ENCODE measurements around the gene SMAD9. TPM values are rescaled to one million over a fixed set of nuclear protein-coding genes. Genes with fewer than 3 reads are reported as not detected.

The SMAD9 gene
- polyA plus RNA-seq (ENCODE audit: insufficient read length in 3 of 3) = 10 to 100 TPM; 24.3 to 32.6 (median 29.8) TPM
- long read RNA-seq, donor 1, full-length matches to known transcripts = 1 of 1 reads
- long read RNA-seq, donor 1, partial matches to known transcripts = 0 of 1 reads
- long read RNA-seq, donor 1, other reads (novel, unspliced or antisense) = 0 of 1 reads
- long read RNA-seq, donor 2, full-length matches to known transcripts = 6 of 6 reads
- long read RNA-seq, donor 2, partial matches to known transcripts = 0 of 6 reads
- long read RNA-seq, donor 2, other reads (novel, unspliced or antisense) = 0 of 6 reads
- long read RNA-seq, donor 3, partial matches to known transcripts = 51 of 75 reads
- long read RNA-seq, donor 3, other reads (novel, unspliced or antisense) = 24 of 75 reads
- long read RNA-seq, donor 4, full-length matches to known transcripts = 1 of 1 reads
- long read RNA-seq, donor 4, partial matches to known transcripts = 0 of 1 reads
- long read RNA-seq, donor 4, other reads (novel, unspliced or antisense) = 0 of 1 reads
- long read RNA-seq, donor 5, full-length matches to known transcripts = 1 of 1 reads
- long read RNA-seq, donor 5, partial matches to known transcripts = 0 of 1 reads
- long read RNA-seq, donor 5, other reads (novel, unspliced or antisense) = 0 of 1 reads
- long read RNA-seq, donor 6, full-length matches to known transcripts = 1 of 133 reads
- long read RNA-seq, donor 6, partial matches to known transcripts = 113 of 133 reads
- long read RNA-seq, donor 6, other reads (novel, unspliced or antisense) = 19 of 133 reads
- long read RNA-seq, donor 7, full-length matches to known transcripts = 3 of 8 reads
- long read RNA-seq, donor 7, partial matches to known transcripts = 5 of 8 reads
- long read RNA-seq, donor 7, other reads (novel, unspliced or antisense) = 0 of 8 reads
- long read RNA-seq, donor 8, full-length matches to known transcripts = 4 of 4 reads
- long read RNA-seq, donor 8, partial matches to known transcripts = 0 of 4 reads
- long read RNA-seq, donor 8, other reads (novel, unspliced or antisense) = 0 of 4 reads
- long read RNA-seq, donor 9, full-length matches to known transcripts = 3 of 3 reads
- long read RNA-seq, donor 9, partial matches to known transcripts = 0 of 3 reads
- long read RNA-seq, donor 9, other reads (novel, unspliced or antisense) = 0 of 3 reads
- long read RNA-seq, donor 10, full-length matches to known transcripts = 6 of 6 reads
- long read RNA-seq, donor 10, partial matches to known transcripts = 0 of 6 reads
- long read RNA-seq, donor 10, other reads (novel, unspliced or antisense) = 0 of 6 reads
- long read RNA-seq, donor 11, full-length matches to known transcripts = 2 of 7 reads
- long read RNA-seq, donor 11, partial matches to known transcripts = 5 of 7 reads
- long read RNA-seq, donor 11, other reads (novel, unspliced or antisense) = 0 of 7 reads
- long read RNA-seq, donor 12, full-length matches to known transcripts = 2 of 2 reads
- long read RNA-seq, donor 12, partial matches to known transcripts = 0 of 2 reads
- long read RNA-seq, donor 12, other reads (novel, unspliced or antisense) = 0 of 2 reads
- long read RNA-seq, donor 13, full-length matches to known transcripts = 2 of 90 reads
- long read RNA-seq, donor 13, partial matches to known transcripts = 76 of 90 reads
- long read RNA-seq, donor 13, other reads (novel, unspliced or antisense) = 12 of 90 reads
- long read RNA-seq, donor 14 = 0 reads
- long read RNA-seq, donor 15 = 0 reads
- long read RNA-seq, donor 16, full-length matches to known transcripts = 1 of 1 reads
- long read RNA-seq, donor 16, partial matches to known transcripts = 0 of 1 reads
- long read RNA-seq, donor 16, other reads (novel, unspliced or antisense) = 0 of 1 reads

GRCh38 chr13:36919833-36920615 lies at the start of gene SMAD9:
TSS of gene SMAD9 (minus strand) at chr13:36920238. CDS start at chr13:36879689, 40,549 bp downstream.
- peak; percentile 69 for DNase-seq

- DNase-seq = no peak
Measured at GRCh38 chr13:36966404-36966803, 46.4 kb upstream of the SMAD9 start.

DNA sequence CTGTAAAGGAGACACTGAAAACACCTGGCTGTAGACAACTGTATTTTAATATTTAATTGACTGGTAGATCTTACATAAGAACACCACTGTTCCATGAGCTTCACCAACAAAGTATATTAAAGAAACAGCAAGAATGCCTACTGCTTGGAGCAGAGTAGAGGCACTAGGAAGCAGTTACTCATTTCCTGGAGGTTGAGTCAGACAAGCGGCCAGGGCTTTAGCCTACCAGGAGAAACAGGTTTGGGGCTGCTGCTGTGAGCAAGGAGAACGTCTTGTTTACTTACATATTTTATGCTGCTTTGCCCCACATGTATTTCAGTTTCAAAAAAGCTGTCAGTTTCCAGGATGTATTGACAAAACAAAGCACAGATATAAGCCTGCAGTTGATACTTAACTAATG lies 45.7 kb upstream of the SMAD9 start:
- DNase-seq = peak; percentile 2

- no peak for DNase-seq
Measured at GRCh38 chr13:36959456-36960116, 39.5 kb upstream of the SMAD9 start.

DNA sequence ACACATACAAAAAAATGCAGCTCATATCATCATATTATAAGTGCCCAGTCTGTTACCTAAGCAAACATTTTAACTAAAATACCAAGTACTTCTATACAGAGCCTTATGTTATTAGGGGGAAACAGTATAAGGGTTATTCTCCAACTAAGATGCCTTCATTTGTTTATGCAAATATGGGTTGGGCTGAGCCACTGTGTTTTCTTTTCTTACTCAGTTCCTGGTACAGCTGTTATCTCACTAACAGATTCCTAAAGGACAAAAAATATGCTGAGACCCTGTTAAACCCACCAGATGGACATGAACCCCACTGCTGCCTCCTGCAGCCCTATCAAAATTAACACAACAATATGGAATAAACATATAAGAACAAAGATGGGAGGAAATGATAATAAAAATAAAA lies 34.5 kb upstream of the SMAD9 start:
- no peak for DNase-seq

DNA sequence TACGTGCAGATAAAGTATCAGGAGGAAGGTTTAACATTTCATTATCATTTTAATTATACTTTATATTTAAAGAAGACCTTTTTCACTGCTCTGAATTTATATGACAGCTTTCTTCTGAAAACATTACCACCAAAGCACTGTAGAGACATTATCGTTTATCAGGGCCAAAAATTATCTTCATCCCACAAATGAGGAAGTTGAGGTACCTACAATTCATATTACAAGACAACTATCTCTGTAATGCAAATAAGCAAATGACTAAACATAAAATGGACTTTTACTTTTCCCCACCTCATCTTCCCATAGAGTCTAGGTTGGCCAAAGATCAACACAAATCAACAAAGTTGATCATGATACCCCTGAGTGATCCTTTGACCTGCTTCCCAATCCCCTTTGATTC lies 30.9 kb upstream of the SMAD9 start:
- DNase-seq = no peak

GRCh38 chr13:36950330-36950729 lies 30.3 kb upstream of the SMAD9 start:
- DNase-seq = no peak

- no peak for DNase-seq
Measured at GRCh38 chr13:36945078-36945477, 25.0 kb upstream of the SMAD9 start.

- no peak for DNase-seq
Measured at GRCh38 chr13:36925603-36926002, 5.6 kb upstream of the SMAD9 start.

- no peak for DNase-seq
Measured at GRCh38 chr13:36924001-36924400, 4.0 kb upstream of the SMAD9 start.

GRCh38 chr13:36921631-36922301 lies 1.7 kb upstream of the SMAD9 start:
- no peak for DNase-seq

DNA sequence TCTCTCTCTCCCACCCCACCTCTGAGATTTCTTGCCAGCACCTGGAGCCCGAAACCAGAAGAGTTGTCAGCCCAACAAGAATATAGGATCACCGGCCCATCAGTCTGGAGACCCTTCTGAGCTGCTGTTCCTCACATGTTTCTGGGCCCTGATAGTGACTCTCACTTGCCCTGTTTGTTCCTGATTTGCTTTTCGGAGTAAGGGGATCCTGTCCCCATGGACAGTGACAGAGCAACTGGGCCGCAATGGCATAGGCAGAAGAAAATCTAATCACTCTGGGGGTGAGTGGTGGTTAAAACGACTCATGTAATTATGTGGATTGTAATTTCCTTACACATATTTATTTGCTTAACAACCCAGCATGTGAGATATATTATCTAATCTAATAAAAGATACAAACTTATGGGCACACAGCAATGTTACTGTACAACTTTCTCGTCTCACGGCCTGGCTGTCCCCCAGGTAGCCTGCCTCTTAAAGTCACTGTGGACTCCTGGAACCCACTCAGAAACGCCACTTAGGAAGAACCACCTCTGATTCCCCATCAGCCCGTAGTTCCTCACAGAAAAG lies 663 bp upstream of the SMAD9 start:
- DNase-seq = no peak

DNA sequence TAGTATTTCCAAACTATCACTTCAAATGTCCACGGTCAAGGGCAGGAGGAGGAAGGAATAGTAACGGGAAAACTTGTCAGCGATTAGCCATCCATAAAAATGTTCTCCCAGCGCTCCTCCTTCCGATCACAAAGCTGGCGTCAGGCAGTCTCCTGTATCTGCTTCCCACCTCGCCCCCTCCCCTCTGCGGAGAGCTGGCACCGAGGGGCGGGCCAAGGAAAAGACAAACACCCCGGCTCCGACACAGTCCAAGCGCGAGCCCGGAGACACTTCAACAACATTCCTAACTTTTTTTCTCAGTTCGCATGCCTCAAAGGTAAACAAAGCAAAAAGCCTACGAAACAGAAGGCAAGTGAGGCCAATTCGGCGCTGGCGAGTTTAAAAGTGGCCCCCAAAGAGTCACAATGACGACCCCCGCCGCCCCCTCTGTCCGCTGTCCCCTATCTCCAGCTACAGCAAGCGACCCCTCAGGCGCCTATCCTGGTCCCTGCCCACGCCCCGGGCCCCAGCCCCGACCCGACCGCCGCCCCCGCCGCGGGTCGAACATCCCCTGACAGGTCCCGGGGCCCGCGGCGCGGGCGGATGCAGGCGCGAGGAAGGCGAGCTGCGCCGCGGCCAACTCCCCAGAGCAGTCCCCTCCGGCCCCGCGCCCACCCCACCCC lies 736 bp downstream of the SMAD9 start:
- peak; percentile 77 for DNase-seq

DNA sequence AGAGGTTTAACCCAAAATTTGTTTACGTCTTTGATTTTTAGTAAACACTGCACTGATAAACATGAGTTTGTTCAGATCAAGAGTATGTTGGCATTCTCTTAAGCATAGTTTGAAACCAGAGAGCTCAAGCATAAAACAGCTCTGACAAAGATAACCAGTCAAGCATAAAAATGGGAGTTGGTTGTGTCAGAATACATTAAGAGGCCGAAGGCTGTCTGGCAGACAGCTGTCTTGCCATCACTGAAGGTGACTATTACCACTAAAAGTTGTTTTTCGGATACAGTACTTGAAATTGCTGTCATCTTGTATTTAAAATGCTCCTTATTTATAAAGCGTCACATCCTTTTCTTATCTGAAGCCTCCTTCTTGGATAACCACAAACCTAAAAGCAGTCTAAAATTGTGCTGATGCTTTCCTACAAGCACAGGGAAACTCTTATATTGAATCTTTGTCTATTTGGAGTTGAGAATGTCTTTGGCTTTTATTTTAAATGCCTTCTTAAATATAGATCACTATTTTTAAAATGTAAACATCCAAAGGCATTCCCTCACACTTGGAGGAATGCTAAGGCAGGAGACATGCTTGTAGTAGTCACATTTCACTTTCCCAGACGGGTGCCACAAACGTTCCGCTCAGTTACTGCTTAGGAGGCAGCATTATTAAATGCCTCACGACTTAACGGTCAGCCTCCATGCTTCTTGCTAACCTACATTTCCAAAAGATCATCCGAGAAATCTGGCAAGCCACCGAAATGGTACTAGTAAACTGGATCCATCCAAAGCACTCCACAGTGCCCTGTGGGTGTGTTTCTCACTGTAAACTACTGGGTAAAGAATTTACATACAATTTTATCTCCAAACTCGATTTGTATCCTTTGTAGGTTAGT lies 1.5 kb downstream of the SMAD9 start:
- DNase-seq = peak; percentile 43

DNA sequence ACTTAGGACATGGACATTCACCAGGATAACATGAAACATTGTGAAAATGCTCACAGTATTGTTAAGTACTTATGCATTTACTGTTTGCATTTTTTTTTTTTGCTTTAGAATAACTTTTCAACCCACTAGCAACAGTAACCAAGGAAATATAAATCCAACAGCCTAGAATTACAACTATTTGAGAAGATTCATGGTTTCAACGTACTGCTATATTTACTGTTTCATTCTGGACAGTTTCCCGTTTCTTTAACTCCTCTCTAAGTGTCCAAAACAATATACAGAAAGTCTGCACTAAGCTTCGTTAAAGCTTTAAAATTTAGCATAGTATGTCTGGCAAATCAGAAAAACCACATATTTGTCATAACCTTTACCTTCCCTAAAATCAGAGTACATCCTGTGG lies 2.7 kb downstream of the SMAD9 start:
- DNase-seq = peak; percentile 64

GRCh38 chr13:36915896-36916640 lies 4.0 kb downstream of the SMAD9 start:
- DNase-seq = no peak
